SK-N-SH treated with all-trans-retinoic acid at 6 μM for 48 hours (cell line): ENCODE results near the gene IL15RA.

Source experiments
- ATAC-seq: fragments of 200-7000 bp; cut with Tn5 transposase; 3 replicates; pipeline ENCODE4 v1.9.1; 2020; ENCODE audit warnings: mild to moderate bottlenecking, moderate library complexity
- ARNTL ChIP-seq: fragments of 450-650 bp; formaldehyde crosslinking; IDR thresholded peaks from 2 replicates; pipeline ENCODE4 v1.5.0; 2020; ENCODE audit warnings: low read depth, mild to moderate bottlenecking, moderate library complexity, borderline replicate concordance
- BACH2 ChIP-seq: fragments of 250-450 bp; sonication (Bioruptor Pico); IDR thresholded peaks from 2 replicates; pipeline ENCODE4 v1.9.0; 2021; ENCODE audit warnings: mild to moderate bottlenecking, borderline replicate concordance
- CREB5 ChIP-seq: fragments of 250-450 bp; sonication (Bioruptor Pico); IDR thresholded peaks from 2 replicates; pipeline ENCODE4 v1.5.1; 2020; ENCODE audit warnings: low read depth, mild to moderate bottlenecking, moderate library complexity
- CSDC2 ChIP-seq: fragments of 250-450 bp; sonication (Bioruptor Pico); IDR thresholded peaks from 2 replicates; pipeline ENCODE4 v1.5.0; 2020; ENCODE audit warnings: mild to moderate bottlenecking, moderate library complexity
- CSRNP3 ChIP-seq: fragments of 250-450 bp; sonication (Bioruptor Pico); IDR thresholded peaks from 2 replicates; pipeline ENCODE4 v1.5.1; 2021; ENCODE audit warnings: mild to moderate bottlenecking, moderate library complexity
- ESRRG ChIP-seq: fragments of 250-450 bp; sonication (Bioruptor Pico); IDR thresholded peaks from 2 replicates; pipeline ENCODE4 v1.6.1; 2021; ENCODE audit warnings: mild to moderate bottlenecking
- GLIS3 ChIP-seq: fragments of 250-450 bp; sonication (Bioruptor Pico); IDR thresholded peaks from 2 replicates; pipeline ENCODE4 v1.5.0; 2020; ENCODE audit warnings: mild to moderate bottlenecking, moderate library complexity
- ISL1 ChIP-seq: fragments of 250-450 bp; sonication (Bioruptor Pico); IDR thresholded peaks from 2 replicates; pipeline ENCODE4 v2.1.2; 2022; ENCODE audit warnings: mild to moderate bottlenecking, moderate library complexity
- OSR1 ChIP-seq: fragments of 250-450 bp; sonication (Bioruptor Pico); IDR thresholded peaks from 2 replicates; pipeline ENCODE4 v1.8.0; 2022; ENCODE audit warnings: moderate library complexity, mild to moderate bottlenecking, inconsistent platforms
- POU6F1 ChIP-seq: fragments of 250-450 bp; sonication (Bioruptor Pico); IDR thresholded peaks from 2 replicates; pipeline ENCODE4 v1.8.0; 2021; ENCODE audit warnings: low read depth, mild to moderate bottlenecking, moderate library complexity, borderline replicate concordance
- PPARA ChIP-seq: fragments of 250-450 bp; sonication (Bioruptor Pico); IDR thresholded peaks from 2 replicates; pipeline ENCODE4 v1.5.0; 2020; ENCODE audit warnings: mild to moderate bottlenecking, borderline replicate concordance
- RARB ChIP-seq: fragments of 250-450 bp; sonication (Bioruptor Pico); IDR thresholded peaks from 2 replicates; pipeline ENCODE4 v1.8.0; 2021; ENCODE audit warnings: mild to moderate bottlenecking, moderate library complexity
- SNAI2 ChIP-seq: fragments of 250-450 bp; sonication (Bioruptor Pico); IDR thresholded peaks from 2 replicates; pipeline ENCODE4 v1.5.0; 2020; ENCODE audit warnings: mild to moderate bottlenecking, moderate library complexity
- TCF4 ChIP-seq: fragments of 250-450 bp; sonication (Bioruptor Pico); IDR thresholded peaks from 2 replicates; pipeline ENCODE4 v1.8.0; 2021; ENCODE audit warnings: mild to moderate bottlenecking, moderate library complexity, borderline replicate concordance
- TOX ChIP-seq: fragments of 250-450 bp; sonication (Bioruptor Pico); IDR thresholded peaks from 2 replicates; pipeline ENCODE4 v1.8.0; 2021; ENCODE audit warnings: mild to moderate bottlenecking, moderate library complexity, borderline replicate concordance
- TSHZ2 ChIP-seq: fragments of 250-450 bp; sonication (Bioruptor Pico); IDR thresholded peaks from 2 replicates; pipeline ENCODE4 v1.5.0; 2020; ENCODE audit warnings: mild to moderate bottlenecking, moderate library complexity
- ZC3H10 ChIP-seq: fragments of 250-450 bp; sonication (Bioruptor Pico); IDR thresholded peaks from 2 replicates; pipeline ENCODE4 v1.5.1; 2021; ENCODE audit warnings: mild to moderate bottlenecking, moderate library complexity
- ZFP3 ChIP-seq: fragments of 250-450 bp; sonication (Bioruptor Pico); IDR thresholded peaks from 2 replicates; pipeline ENCODE4 v1.5.0; 2020; ENCODE audit warnings: mild to moderate bottlenecking, moderate library complexity
- ZFP30 ChIP-seq: fragments of 450-650 bp; formaldehyde crosslinking; IDR thresholded peaks from 2 replicates; pipeline ENCODE4 v1.5.0; 2022; ENCODE audit warnings: mild to moderate bottlenecking, moderate library complexity
- ZNF565 ChIP-seq: fragments of 450-650 bp; formaldehyde crosslinking; conservative IDR thresholded peaks from 2 replicates; pipeline ENCODE4 v1.5.0; 2020; ENCODE audit warnings: low read depth, mild to moderate bottlenecking, moderate library complexity
- ZNF70 ChIP-seq: fragments of 450-650 bp; formaldehyde crosslinking; IDR thresholded peaks from 2 replicates; pipeline ENCODE4 v1.5.0; 2020; ENCODE audit warnings: mild to moderate bottlenecking, moderate library complexity
- ZNF8 ChIP-seq: fragments of 450-650 bp; formaldehyde crosslinking; IDR thresholded peaks from 2 replicates; pipeline ENCODE4 v1.5.0; 2020; ENCODE audit warnings: mild to moderate bottlenecking, moderate library complexity

IL15RA gene

GRCh38 chr10:5952731-5953385, 24.5 kb downstream of the IL15RA start (continued):
- TF ChIP-seq POU6F1 (CRISPR knock-in tag) (no peak), TCF4 (CRISPR knock-in tag) (no peak), ZNF565 (CRISPR knock-in tag) (no peak), ESRRG (CRISPR knock-in tag) (no peak), TOX (CRISPR knock-in tag) (no peak), ZFP3 (CRISPR knock-in tag) (no peak), ZC3H10 (CRISPR knock-in tag) (no peak)

GRCh38 chr10:5951721-5952407, 25.5 kb downstream of the IL15RA start:
- TF ChIP-seq ZFP3 (CRISPR knock-in tag) (no peak), ZNF70 (CRISPR knock-in tag) (no peak), GLIS3 (no peak), ESRRG (CRISPR knock-in tag) (no peak), ZC3H10 (CRISPR knock-in tag) (no peak), PPARA (CRISPR knock-in tag) (no peak), TOX (CRISPR knock-in tag) (no peak), TSHZ2 (CRISPR knock-in tag) (no peak), TCF4 (CRISPR knock-in tag) (no peak), ZNF8 (no peak), RARB (no peak), CSDC2 (CRISPR knock-in tag) (no peak), SNAI2 (no peak), BACH2 (no peak)
- no peak for ATAC-seq

GRCh38 chr10:5951167-5951711, 26.1 kb downstream of the IL15RA start:
- no peak for TF ChIP-seq ZFP3 (CRISPR knock-in tag)
- TF ChIP-seq OSR1, result no peak
- no peak for TF ChIP-seq ZNF565 (CRISPR knock-in tag)
- no peak for TF ChIP-seq CSRNP3 (CRISPR knock-in tag)
- no peak for TF ChIP-seq ZFP30 (CRISPR knock-in tag)
- TF ChIP-seq BACH2, result no peak
- TF ChIP-seq GLIS3, result no peak
- TF ChIP-seq ISL1 (CRISPR knock-in tag), result no peak
- TF ChIP-seq ZNF70 (CRISPR knock-in tag), result no peak
- no peak for ATAC-seq

GRCh38 chr10:5949009-5949759, 28.2 kb downstream of the IL15RA start:
- no peak for TF ChIP-seq ZFP3 (CRISPR knock-in tag)
- TF ChIP-seq PPARA (CRISPR knock-in tag), result no peak
- TF ChIP-seq ZNF8, result no peak
- TF ChIP-seq ARNTL (CRISPR knock-in tag), result no peak
- no peak for TF ChIP-seq SNAI2
- TF ChIP-seq ZNF70 (CRISPR knock-in tag), result no peak
- no peak for TF ChIP-seq ZNF565 (CRISPR knock-in tag)
- TF ChIP-seq TOX (CRISPR knock-in tag), result no peak
- no peak for TF ChIP-seq ESRRG (CRISPR knock-in tag)
- TF ChIP-seq CSDC2 (CRISPR knock-in tag), result no peak
- no peak for TF ChIP-seq CREB5 (CRISPR knock-in tag)
- ATAC-seq, result peak; percentile 81
